Stimulated activated CD4-positive, alpha-beta T cell treated with anti-CD3 and anti-CD28 coated beads, Interleukin-4, amount 100 ng/mL, for 24 hours (primary cell): Measurements from ENCODE around the gene CDK19.
"Not testable (repeated sequence)": the region's sequence is repeated elsewhere in the genome, so short reads cannot be mapped to it uniquely, and the experiment has no call there.

Experiments
- DNase-seq: peaks from one replicate; pipeline ENCODE4 v3.0.0-alpha.2; 2020

CDK19 gene

DNA sequence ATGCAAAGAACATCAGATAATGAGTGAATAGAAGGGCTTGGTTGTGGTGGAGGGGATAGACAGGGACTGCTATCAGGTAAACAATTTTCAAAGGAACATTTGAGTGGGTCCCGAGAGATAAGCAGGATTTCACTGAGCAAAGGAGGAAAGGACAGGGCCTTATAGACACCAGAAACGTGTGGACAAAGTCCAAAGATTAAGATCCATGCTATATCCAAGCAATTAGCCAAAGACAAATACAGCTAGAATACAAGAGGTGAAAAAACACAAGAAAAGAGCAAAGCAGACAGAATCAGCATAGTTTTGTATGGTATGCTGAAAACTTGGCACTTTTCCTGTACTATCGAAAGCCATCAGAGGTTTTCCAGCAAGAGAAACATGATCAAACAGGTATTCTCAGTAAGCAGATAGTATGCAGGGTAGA, 59.8 kb downstream of the CDK19 start:
- DNase-seq: no peak

DNA sequence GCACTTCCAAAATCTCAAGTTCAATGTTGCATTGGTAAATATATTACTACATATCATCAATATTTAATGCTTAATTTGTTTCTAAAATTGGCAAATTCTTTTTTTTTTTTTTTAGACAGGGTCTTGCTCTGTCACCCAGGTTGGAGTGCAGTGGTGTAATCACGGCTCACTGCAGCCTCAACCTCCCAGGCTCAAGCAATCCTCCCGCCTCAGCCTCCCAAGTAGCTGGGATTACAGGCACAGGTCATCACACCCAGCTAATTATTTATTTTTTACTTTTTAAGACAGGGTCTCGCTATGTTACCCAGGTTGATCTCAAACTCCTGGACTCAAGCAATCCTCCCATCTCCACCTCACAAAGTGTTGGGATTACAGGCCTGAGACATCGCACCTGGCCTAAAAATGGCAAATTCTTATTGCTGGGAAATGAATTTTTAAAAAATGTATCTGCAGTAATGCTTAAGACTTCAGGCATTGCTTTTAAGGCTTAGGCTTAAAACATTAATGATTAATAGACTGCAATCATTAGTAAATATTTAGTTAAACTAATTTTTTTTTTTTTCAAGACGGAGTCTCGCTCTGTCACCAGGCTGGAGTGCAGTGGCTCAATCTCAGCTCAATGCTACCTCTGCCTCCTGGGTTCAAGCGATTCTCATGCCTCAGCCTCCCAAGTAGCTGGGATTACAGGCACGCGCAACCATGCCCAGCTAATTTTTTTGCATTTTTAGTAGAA, 61.2 kb downstream of the CDK19 start:
- not testable (repeated sequence) for DNase-seq

DNA sequence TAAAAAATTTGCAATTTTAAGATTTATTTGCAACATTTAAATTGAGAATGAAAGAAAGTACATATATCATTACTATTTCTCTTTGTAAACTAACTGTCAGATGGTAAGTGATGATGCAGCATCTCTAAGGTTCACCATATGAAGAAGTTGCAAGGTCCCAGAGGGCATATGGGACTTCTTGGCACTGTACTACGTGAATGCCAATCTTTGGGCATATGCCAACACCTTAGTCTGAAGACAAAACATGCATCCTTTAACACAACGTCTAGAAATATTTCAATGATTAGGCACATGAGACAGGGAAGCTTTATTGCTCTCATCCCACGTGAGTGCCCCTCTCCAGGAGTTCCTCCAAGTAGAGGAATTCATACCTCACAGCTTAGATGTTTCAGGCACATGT, 66.8 kb downstream of the CDK19 start:
- DNase-seq: no peak

DNA sequence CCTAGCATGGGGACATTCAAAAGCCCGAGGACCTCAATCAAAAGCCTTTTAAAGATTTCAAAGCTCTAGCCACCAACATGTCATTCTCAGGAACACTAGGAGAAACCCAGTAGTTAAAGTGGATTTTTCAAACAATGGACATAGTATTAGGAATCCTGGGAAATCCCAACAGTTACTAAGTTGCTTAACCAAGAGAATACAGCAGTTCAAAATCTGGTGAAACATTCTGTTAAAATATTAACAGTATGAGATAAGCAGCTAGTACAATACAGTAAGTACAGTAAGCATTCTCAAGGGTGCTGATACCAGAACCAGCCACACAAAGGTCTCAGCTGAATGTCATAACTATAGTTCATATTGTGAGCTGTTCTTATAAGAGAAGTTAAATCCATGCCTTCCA, 68.6 kb downstream of the CDK19 start:
- no peak for DNase-seq

DNA sequence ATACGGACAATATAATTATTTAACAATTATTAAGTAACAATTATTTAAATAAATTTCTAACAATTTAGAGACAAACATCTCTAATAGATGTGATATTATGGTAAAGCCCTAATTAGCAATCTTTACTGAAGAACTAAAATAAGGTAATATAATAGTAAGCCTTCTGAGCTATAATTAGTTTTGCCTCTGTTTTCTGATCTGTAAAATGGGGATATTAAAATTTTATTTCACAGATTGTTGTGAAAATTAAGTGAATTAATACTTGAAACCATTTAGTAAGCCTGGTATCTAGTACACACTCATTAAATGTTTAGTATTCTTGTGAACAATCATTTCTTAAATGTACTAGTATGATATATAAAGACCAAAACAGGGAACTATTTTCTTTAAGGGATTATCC, 70.3 kb downstream of the CDK19 start:
- DNase-seq: no peak

DNA sequence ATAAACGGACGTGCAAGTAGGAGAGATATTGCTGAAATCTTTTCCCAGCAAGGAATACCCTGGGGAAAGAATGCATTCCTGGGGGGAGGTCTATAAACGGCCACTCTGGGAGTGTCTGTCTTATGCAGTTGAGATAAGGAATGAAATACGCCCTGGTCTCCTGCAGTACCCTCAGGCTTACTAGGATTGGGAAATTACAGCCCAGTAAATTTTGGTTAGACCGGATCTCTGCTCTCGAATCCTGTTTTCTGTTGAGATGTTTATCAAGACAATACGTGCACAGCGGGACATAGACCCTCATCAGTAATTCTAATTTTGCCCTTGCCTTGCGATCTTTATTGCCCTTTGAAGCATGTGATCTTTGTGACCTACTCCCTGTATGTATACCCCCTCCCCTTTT, 72.7 kb downstream of the CDK19 start:
- not testable (repeated sequence) for DNase-seq

DNA sequence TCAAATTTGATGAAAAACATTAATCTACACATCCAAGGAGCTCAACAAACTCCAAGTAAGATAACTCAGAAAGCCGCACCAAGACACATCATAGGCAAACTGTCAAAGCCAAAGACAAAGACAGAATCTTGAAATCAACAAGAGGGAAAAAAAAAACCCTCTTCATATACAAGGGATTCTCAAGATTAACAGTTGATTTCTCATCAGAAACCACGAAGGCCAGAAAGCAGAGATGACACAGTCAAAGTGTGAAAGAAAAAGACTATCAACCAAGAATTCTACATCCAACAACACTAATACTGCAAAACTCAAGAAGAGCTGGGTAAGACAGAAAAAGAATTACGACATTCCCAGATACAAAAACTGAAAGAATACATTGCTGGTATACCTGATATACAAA, 73.8 kb downstream of the CDK19 start:
- no peak for DNase-seq

DNA sequence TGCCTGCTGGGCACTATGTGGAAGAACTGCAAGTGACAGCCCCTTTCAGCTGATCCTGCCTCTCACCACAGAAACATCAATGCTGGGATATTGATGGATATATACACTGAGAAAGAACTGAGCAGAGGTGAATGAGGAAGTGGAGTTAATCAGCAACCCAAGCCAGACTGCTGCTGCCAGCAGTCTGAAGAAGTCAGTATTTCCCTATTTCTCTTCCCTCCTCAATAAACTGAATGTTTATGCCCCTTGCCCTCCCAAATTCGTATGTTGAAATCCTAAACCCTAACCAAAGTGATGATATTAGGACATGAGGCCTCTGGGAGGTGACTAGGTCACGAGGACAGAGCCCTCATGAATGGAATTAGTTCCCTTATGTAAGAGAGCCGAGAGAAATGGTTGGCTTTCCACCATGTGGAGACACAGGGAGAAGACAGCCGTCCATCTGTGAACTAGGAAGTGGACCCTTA, 76.3 kb downstream of the CDK19 start:
- DNase-seq: no peak

DNA sequence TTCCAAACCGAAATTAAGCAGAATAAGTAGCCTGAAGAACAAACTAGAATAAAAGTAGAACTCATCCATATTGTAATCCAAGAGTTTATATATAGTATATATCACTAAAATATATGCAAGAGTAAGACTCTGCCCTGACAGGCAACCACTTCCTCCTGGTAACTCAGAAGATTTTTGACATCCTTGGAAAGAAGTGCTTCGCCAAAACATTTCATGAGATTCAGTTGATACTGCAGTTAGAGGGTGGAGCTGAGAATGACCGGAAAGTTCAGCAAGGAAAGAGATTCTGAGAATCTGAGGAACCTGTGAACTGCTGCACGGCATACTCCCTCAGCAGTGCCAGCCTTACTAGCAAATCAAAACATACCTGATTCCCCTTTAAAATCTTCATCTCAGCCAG, 79.6 kb downstream of the CDK19 start:
- DNase-seq: no peak

DNA sequence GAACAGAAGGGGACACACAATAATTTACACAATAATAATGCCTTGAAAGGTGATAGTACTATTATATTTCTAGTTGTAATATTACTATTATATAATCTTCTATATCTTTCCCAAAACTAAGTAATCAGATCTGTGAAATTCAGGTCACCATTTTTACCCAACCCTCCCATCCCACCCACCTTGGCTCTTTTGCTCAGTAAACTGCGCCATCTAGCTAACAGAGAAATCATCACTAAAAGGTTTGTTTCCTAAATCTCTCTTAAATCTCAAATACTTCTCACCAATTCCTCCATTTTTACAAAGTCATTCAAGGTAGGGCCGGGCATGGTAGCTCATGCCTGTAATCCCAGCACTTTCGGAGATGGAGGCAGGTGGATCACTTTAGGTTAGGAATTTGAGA, 83.4 kb downstream of the CDK19 start:
- DNase-seq: no peak

DNA sequence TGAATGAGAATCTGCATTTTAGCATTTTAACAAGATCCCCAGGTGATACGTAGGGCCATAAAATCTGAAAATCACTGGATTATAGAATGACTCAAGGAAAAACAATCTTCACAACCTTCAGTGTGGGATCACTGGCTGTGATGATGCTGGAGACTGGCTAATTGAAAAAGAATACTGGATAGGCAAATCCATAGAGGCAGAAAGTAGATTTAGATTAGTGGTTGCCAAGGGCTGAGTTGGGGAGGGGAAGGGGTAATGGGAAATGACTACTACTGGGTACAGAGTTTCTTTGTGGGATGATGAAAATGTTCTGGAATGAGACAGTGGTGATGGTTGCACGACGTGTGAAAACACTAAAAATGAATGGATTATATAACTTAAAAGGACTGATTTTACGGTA, 84.1 kb downstream of the CDK19 start:
- DNase-seq: no peak

DNA sequence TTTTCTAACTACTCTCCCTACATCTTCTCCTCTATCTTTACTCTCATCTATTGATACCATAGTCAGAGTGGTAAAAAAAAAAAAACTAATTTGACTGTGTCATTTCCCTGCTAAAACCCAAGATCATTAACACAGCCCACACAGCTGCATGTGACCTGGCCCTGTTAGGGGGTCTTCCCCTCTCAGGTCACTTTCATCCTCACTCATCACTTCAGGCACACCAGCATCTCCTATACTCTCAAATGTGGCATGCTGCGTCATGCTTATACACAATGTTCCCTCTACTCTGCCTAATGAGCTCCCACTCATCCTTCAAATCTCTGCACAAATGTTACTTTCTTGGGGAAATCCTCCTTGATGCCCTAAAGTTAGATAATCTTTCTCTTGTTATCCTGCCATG, 86.8 kb downstream of the CDK19 start:
- DNase-seq: no peak

DNA sequence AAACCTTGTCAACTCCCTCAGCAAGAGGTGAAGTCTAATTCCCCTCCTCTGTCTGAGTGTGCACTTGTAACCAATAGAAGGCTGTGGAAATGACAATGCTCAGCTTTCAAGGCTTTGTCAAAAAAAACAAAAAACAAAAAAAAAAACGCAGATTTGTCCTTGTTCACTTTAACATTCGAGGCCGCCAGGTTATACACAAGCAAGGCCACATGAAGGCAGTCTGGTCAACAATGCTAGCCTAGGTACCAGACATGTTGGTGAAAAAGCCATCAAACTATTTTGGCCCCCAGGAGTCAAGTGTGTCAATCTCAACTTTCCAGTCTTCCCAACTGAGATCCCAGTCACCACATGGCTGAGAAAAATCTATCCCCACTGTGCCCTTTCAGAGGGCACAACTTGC, 92.3 kb downstream of the CDK19 start:
- DNase-seq: no peak

DNA sequence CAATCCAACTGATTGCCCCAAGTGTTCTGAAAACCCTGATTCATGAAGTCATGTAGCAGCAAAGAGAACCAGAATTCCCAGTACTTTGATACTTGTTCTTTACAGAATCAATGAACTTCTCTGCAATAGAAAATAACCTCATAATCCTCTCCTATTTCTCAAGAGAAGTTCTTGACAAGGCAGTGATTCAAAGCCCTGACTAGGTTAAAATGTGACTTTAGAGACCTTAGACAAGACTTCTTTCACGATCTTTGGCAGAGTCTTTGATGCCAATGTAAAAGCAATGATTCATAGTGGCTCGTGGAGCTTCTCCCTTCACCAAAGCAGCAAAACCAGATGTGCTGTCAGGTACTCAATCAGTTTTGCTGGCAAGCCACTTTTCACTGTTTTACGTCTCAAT, 95.2 kb downstream of the CDK19 start:
- DNase-seq: no peak

DNA sequence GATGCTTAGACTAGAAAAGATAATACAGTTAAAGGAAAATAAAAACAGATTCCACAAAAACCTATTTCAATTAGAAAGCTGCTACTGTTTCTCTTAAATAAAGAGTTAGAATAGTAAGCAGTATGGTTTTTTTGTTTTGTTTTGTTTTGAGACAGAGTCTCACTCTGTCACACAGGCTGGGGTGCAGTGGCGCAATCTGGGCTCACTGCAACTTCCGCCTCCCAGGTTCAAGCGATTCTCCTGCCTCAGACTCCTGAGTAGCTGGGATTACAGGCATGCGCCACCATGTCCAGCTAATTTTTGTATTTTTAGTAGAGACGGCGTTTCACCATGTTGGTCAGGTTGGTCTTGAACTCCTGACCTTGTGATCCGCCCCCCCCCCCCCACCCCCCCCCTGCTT, 95.7 kb downstream of the CDK19 start:
- DNase-seq: not testable (repeated sequence)

DNA sequence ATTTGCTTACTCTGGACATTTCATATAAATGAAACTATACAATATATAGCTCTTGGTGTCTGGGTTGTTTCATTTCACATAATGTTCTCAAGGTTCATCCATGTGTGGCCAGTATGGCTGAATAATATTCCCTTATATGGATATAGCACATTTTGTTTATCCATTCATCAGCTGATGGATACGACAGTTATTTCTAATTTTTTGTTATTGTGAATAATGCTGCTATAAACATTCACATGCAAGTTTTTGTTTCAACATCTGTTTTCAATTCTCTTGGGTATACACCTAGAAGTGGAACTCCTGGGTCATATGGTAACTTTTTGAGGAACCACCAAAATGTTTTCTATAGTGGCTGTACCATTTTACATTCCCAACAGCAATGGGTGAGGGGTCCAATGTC, 101.1 kb downstream of the CDK19 start:
- no peak for DNase-seq

DNA sequence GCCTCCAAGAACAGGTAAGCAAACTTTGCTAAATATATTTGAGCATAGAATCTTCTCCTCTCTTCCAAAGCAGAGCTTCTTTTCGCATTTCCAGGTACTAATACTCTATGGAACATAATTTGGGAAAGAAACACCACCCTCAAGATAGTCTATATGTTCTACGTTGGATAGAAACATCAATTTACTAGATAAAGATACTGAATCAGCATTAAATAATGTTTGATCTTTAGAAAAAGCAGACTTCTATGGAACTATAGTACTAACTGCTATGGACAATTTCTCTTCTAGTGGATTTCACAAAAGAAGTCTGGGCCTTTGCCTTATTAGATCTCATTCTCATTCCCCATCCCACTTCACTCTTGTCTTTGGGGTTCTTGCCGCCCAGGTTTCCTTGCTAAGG, 103.0 kb downstream of the CDK19 start:
- DNase-seq: no peak

DNA sequence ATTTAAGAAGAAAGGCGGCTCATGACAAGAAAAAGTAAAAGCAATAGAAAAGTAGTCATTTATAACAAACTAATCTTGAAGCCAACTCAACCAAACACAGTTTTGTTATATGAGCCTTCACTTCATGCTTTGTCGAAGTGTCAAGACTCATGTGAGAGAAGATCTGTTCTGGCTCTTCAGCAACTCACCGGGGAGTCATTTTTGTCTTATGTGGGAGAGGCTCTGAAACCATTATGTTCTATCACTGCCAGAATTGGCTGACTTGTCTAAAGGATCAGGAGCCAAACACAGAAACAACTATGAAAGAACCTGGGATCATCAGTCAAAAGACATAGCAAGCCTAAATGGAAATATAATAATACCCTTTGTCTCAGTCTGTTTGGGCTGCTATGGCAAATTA, 105.2 kb downstream of the CDK19 start:
- no peak for DNase-seq

DNA sequence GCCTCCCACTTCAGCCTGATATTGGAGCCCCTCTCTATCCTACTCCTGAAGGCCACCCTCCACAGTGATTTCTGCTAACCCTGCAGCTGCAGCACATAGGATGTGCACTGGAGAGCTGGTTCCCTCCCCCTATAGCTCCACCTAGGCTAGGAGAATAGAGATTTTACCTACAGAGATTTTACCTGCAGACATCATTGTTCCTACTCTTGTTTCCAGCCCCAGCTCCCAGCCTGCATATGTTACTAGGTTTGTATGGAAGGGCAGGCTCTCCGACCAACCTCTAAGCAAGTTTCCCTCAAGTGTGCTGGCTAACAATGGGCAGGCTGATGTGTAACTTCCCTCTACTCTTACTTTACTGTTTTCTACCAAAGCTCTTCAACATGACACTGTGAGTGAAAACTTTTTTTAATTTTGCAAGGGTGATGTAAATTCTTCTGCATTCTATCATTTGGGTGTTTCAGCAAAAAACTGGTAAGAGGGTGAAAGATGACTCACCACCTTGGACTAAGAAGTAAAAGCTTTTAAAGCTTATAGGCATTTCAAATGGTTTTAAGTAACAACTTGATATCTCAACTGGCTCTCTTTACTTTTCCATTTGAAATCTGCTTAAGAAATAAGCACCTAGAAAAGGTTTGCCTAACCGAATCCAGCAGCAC, 106.8 kb downstream of the CDK19 start:
- no peak for DNase-seq

DNA sequence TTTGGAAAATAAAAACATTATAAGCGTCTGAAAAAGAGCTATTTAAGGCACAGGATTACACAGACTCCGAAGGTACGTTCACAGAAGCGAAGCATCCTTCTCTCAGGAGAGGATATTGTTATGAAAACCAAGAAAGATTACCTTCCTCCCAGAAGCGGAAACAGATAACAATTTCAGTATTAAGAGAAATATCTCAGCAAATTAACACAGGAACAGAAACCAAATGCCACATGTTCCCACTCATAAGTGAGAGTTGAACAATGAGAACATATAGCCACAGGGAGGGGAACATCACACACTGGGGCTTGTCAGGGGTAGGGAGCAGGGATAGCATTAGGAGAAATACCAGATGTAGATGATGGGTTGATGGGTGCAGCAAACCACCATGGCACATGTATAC, 109.7 kb downstream of the CDK19 start:
- DNase-seq: no peak

DNA sequence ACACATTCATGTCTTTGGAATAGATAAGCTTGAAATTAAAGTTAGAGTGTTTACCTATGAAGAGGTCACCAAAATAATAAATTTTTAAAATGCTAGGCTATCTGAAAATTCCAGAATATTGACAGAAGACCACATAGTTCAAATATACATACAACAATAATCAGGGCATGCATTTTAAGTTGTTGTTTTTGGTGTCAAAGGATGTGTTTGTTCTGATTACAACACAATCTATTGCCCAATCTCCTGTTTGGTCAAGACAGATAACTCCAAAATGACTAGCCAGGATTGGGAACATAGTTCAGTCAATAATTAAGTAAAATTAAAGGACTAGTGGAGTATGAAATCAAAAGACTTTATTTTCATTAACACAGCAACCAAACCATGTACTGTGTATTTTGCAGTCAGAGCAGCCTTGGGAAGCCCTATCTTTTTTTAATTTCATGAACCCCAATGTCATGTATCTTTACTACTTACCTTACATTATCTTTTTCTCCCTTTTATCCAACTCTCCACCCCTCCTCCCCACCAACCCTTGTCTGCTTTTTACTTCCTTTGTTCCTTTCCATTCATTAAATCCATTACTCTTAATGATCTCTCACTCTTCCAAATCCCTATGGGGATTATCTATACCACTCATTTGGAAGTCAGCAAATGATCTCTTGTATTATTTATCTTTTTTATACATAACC, 111.2 kb downstream of the CDK19 start:
- DNase-seq: no peak

DNA sequence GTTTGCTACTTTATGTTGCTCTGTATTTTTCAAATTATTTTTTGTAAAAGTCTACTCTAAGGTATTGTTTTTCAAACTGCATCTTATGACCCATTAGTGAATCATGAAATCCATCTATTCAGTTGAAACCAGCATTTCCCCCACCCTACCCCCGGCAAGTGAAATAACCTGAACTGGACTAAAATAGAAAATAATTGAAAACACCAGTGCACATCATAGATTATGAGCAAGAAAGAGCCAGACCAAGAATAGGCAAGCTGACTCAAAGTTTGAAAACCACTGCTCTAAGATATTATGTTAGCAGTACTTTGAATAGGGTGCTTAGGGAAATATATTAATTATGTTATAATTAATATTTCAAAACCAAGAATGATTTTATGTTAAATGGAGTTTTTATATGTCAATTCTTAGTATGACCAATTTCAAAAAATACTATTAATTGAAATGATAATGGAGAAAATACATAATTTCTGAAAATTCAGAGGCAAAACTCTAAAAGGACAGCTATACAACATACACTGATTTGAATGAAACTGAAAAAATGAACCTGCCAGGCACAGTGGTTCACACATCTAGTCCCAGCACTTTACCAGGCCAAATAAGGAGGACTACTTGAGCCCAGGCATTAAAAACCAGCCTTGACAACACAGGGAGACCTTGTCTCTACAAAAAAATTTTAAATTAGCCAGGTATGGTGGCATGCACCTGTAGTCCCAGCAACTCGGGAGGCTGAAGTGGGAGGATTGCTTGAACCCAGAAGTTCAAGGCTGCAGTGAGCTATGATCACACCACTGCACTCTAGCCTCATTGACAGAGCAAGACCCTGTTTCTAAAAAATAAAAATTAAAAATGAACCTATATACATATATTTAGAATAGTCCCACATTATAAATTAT, 112.0 kb downstream of the CDK19 start:
- DNase-seq: no peak

DNA sequence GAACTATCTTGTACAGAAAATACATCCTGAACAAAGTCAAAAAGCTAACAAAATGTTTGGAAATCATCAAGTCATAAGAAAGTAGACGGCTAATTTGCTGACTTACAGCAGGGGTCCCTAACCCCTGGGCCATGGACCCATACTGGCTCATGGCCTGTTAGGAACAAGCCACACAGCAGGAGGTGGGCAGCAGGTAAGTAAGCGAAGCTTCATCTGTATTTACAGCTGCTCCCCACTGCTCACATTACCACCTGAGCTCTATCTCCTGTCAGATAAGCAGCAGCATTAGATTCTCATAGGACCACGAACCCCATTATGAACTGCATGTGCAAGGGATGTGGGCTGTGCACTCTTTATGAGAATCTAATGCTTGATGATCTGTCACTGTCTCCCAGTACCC, 115.5 kb downstream of the CDK19 start:
- no peak for DNase-seq
